ENCODE measurements around the gene INSL6.

DNA sequence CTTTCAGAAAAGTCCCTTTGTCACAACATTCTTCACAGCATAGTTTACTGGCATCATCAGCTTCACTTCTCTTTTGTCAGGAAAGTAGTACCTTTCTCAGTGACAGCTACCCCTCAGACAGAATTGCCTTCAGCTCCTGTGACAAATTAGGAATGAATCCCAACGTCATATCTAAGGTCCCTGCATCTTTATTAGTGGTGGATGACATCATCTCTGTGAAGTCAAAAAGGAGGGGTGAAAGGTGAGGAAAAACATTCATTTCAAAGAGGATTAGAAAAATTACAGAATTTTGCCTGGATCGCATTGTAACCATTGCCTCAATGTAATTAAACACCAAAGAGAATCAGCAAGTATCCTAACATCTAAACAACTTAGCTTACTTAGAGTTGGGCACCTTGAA, 7.9 kb upstream of the INSL6 start:
- TF ChIP-seq GATA2 (IDR thresholded peaks at IDR 0.05; ENCODE audit: low read depth, low read length), result no peak
- TF ChIP-seq GATA3 (IDR thresholded peaks at IDR 0.05; ENCODE audit: low read depth, low read length), result no peak

All from SH-SY5Y (cell line).